HG03571 (cell line): ENCODE measurements around the gene URB1.
"Not testable (repeated sequence)": the region's sequence is repeated elsewhere in the genome, so short reads cannot be mapped to it uniquely, and the experiment has no call there.

Source experiments
- ATAC-seq: cut with Tn5 transposase; IDR thresholded peaks from one replicate; pipeline ENCODE4 v1.9.1; 2021; ENCODE audit not compliant: unreplicated experiment

The URB1 gene

GRCh38 chr21:32300117-32300681 is 92.6 kb downstream of the URB1 start:
- ATAC-seq = no peak

GRCh38 chr21:32299695-32300094 is 93.1 kb downstream of the URB1 start:
- ATAC-seq = no peak

- no peak for ATAC-seq
Measured at GRCh38 chr21:32298658-32299081, 94.1 kb downstream of the URB1 start, which contains the start of gene MRAP. TSS of gene MRAP (plus strand) at chr21:32298855. CDS start at chr21:32298972, 117 bp downstream.

- no peak for ATAC-seq
Measured at GRCh38 chr21:32298148-32298559, 94.7 kb downstream of the URB1 start.

- no peak for ATAC-seq
Measured at GRCh38 chr21:32297449-32297848, 95.4 kb downstream of the URB1 start.

GRCh38 chr21:32285476-32285875 is 107.3 kb downstream of the URB1 start:
- ATAC-seq = no peak

GRCh38 chr21:32282992-32283391 is 109.8 kb downstream of the URB1 start:
- ATAC-seq = no peak

GRCh38 chr21:32281531-32281930 is 111.3 kb downstream of the URB1 start:
- ATAC-seq = no peak

- ATAC-seq = peak; percentile 20
Measured at GRCh38 chr21:32279377-32279680, 113.5 kb downstream of the URB1 start.

- peak; percentile 89 for ATAC-seq
Measured at GRCh38 chr21:32278518-32279376, 114.1 kb downstream of the URB1 start, which contains the start of gene MIS18A. TSS of gene MIS18A (minus strand) at chr21:32279049. CDS start at chr21:32279014, 35 bp downstream.

GRCh38 chr21:32278103-32278502 is 114.7 kb downstream of the URB1 start:
- ATAC-seq = no peak

GRCh38 chr21:32276671-32277070 is 116.1 kb downstream of the URB1 start:
- no peak for ATAC-seq

- ATAC-seq = no peak
Measured at GRCh38 chr21:32270748-32271147, 122.1 kb downstream of the URB1 start.

GRCh38 chr21:32265321-32265720 is 127.5 kb downstream of the URB1 start:
- ATAC-seq = not testable (repeated sequence)

GRCh38 chr21:32261929-32262328 is 130.9 kb downstream of the URB1 start:
- no peak for ATAC-seq
